Occipital lobe (tissue), 2 donors: ENCODE results near the gene CENPO. TPM values are rescaled to one million over a fixed set of nuclear protein-coding genes. Genes with fewer than 3 reads are reported as not detected.

Experiments
- DNase-seq: peaks from one replicate; lab custom pipeline; 2025; lab: John Stamatoyannopoulos, UW
- total RNA-seq: library from RNA; depleted of rRNA; stranded (reverse); fragments of >200 nt; gene quantifications from one replicate; pipeline ENCODE4 v1.2.3, GENCODE V29; 2014

CENPO gene, protein sequence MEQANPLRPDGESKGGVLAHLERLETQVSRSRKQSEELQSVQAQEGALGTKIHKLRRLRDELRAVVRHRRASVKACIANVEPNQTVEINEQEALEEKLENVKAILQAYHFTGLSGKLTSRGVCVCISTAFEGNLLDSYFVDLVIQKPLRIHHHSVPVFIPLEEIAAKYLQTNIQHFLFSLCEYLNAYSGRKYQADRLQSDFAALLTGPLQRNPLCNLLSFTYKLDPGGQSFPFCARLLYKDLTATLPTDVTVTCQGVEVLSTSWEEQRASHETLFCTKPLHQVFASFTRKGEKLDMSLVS
- total RNA-seq = 9.7 TPM

DNA sequence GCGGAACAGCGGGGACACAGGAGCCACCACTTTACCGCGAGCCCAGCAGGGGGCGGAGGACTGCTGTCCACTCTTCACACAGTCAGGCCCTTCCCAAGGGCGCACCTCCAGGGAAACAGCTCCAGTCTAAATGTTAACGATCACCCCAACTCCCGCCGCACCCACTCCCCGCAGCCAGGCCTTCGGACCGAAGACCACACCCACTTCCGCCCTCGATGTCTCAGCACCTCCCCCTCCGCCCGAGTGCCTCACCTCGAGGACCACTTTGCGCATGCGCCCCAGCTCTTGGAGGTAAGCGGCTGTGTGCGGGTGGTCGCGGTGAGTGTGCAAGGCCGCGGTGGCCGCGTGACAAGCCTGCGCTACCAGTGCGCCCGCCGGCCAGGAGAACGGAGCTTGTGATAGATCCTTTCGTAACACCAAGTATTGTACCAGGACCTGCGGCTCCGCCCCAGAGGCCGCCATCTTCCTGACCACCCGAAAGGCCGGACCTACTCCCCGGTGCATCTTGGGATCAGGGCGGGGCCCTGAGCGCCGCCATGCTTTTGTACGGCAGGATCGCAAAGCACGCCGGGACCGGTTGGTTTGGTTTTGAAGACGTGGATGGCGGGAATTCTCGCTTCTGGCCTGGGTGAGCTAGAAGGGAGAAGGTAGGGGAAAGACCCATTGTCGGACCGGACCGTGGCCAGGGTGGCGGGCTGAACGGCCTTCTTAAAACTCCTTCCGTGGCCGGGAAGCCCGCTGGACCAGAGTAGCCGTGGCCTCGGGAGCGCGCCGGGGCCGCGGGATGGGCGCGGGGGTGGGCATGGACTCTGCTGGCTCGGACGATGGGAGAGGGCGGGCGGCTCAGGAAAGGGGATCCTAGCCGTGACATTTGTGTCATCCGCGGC, at the start of gene CENPO, which contains the start of gene PTRHD1:
CENPO (plus strand) TSS at position 552 of the 887 bp plus-strand sequence. CDS start 495 bp downstream, outside the sequence.
PTRHD1 (minus strand) TSS at position 518 of the 887 bp plus-strand sequence; CDS start at position 504, 14 bp downstream.
- DNase-seq = peak; percentile 94

DNA sequence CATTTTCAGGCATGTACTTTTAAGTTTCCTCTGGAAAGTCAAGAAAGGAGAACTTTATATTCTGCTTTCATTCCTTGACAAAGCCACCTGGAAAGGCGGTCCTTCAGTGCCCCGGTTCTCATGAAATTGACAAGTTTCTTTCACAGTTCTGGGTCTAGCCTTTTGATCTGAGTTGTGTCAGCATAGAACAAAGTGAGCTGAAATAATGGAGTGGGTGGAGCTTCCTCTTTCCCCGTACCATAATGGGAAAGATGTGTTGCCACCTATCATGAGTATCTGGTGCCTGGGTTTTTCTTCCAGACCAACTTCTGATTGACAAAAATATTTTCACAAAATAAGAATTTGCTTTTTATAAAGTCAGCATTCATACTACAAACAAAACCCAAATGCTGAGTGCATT, 49.3 kb upstream of the CENPO start:
- DNase-seq = no peak

GRCh38 chr2:24744356-24744755, 48.9 kb upstream of the CENPO start:
- no peak for DNase-seq

DNA sequence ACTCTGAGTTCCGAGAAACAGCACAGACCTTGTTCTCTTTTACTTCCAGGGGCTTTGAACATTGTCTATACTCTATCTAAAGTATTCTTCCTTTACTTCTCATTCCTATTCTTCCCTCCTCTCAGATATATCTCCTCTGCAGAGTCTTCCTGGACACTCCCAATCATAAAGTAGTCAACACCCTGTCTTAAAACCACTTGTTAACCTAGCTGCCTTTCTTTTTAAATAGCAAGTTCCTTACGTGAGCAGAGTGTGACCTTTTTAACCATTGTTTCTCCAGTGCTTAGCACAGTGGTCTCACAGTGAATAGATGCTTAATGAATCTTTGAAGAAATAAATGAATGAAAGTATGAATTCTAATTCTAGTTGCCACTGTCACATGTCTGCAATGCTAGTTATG, 47.4 kb upstream of the CENPO start:
- DNase-seq = no peak

DNA sequence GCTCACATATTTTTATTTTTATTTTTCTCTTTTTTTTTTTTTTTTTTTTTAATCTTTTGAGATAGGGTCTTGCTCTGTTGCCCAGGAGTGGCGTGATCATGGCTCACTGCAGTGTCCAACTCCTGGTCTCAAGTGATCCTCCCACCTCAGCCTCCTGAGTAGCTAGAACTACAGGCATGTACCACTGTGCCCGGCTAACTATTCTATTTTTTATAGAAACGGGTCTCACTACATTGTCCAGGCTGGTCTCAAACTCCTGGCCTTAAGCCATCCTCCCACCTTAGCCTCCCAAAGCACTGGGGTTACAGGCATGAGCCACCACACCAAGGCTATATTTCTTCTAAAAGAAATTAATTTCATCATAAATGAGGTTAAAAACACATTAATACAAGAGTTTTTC, 45.9 kb upstream of the CENPO start:
- no peak for DNase-seq

DNA sequence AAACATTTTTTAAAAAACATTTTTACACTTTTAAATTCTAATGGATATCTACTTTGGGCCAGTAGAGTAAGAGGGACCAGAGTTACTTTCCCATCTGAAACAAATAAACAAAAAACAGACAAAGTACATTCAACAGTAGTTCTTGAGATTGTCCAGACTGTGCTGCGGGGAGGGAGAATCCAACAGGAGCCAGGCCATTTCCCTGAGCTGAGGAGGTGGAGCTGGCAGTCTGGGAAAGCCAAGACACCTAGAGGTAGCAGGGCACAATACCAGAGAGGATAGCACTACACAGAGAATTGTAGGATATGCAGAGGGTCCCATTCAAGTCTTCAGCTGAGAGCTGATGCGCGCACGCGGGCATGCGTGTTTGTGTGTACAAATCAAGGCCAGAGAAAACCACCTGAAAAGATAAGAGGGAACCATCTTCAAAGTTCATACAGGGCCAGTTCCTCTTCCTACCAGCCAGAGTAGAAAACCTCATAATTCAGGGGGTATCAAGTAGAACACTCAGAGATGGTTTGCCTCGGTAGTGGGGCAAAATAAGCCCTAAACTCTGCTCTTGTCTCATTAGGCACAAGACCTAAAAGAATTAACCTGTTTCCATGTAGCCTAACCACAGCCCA, 44.0 kb upstream of the CENPO start:
- no peak for DNase-seq

GRCh38 chr2:24754985-24755705, 38.1 kb upstream of the CENPO start:
- no peak for DNase-seq

GRCh38 chr2:24756789-24757188, 36.4 kb upstream of the CENPO start:
- no peak for DNase-seq

- DNase-seq = no peak
Measured at GRCh38 chr2:24761866-24762265, 31.4 kb upstream of the CENPO start.

- no peak for DNase-seq
Measured at GRCh38 chr2:24762518-24762917, 30.7 kb upstream of the CENPO start.

GRCh38 chr2:24763843-24764242, 29.4 kb upstream of the CENPO start:
- no peak for DNase-seq

DNA sequence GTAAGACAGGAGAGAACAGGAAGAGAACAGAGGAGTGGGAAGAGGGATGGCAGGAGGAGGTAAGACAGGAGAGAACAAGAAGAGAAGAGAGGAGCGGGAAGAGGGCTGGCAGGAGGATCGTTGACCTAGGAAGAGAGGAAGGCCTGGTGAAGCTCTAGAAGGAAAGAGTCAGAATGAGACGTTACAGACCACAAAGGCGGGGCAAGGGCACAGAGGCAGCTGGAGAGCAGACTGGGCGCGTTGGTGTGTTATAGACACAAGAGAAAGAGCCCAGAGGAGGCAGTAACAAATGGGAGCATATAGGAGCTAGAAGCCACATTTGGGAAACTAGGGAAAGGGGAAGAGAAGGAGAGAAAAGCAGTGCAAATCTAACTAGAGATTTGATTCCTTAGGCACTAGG, 26.6 kb upstream of the CENPO start:
- no peak for DNase-seq

DNA sequence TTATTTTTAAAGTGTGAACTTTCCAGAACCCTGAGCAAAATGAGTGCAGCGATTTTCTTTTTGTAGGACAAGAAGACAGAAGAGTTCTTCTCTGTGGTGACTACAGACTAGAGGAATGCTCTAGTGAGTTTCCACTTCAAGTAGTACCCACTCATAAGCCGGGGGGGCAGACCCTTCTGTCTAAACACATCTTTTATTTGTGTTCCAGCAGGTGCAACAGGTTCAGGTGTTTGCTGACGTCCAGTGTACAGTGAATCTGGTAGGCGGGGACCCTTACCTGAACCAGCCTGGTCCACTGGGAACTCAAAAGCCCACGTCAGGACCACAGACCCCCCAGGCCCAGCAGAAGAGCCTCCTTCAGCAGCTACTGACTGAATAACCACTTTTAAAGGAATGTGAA, 25.2 kb upstream of the CENPO start:
- no peak for DNase-seq

DNA sequence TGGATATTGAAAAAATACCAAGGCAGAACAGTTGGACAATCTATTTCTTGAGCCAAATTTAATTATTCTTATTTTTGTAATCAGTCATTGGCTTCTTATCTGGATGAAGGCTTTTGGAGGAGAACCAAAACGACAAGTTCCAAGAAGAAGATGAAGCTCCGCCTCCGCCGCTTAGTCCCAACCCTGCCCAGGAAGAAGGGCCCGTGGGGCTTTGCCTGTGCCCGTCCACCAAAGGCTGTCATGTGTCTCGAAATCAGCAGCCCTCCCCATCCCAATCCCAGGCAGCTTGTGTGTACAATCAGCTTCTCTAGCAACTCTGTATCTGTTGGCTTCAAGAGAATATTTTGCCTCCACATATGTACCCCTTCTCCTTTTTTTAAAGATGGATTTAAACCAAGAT, 24.6 kb upstream of the CENPO start:
- DNase-seq = no peak

DNA sequence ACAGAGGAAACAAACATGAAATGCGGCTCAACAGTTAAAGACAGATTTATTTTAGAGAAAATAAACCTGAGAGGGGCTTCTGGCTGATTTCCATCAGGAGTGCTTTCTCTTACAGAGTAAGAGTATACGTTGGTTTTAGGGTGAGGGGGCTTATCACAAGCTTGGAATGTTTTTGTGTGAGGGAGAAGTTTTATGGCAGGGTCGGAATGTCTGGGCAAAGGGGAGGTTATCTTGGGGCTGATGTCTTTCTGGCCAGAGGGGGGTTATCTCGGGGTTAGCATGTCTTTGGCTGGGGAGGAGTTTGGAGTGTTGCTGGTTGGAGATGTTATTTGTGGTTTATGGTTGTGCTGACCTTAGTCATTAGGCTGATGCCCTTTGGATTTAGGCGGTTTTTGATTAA, 22.2 kb upstream of the CENPO start:
- DNase-seq = no peak

- no peak for DNase-seq
Measured at GRCh38 chr2:24771764-24772586, 21.2 kb upstream of the CENPO start.

- DNase-seq = no peak
Measured at GRCh38 chr2:24774373-24774772, 18.9 kb upstream of the CENPO start.

DNA sequence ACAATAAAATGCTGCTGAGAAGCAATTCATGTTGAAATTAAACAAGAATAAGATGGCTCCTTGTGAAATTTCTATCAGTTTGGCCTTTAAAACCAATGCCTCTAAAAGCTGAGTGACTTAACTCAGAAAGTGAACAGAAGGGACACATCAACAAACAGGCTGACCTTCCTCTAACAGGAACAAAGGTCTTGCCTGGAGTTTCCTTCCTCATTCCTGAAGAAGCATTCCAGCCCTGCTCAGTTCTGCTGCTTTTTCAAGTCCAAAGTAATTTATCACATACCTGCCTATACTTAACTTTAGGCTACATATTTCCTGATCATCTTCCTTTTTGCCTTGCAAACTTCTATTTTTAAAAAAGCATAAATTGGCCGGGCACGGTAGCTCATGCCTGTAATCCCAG, 14.1 kb upstream of the CENPO start:
- DNase-seq = no peak

DNA sequence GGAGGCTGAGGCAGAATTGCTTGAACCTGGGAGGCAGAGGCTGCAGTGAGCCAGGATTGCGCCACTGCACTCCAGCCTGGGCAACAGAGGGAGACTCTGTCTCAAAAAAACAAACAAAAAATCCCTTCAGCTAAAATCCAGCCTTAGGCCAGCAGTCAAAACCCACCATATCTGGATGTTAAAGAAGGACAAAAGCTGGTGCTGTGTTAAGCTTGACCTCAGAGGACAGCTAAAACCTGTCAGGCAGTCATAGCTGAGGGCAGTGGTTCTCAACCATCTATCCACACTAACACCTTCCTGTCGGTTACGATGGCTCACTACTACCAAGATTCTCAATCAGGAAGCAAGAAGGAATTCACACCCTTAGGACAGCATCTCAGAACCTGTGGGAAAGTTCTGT, 9.6 kb upstream of the CENPO start:
- DNase-seq = no peak

GRCh38 chr2:24785671-24786321, 7.4 kb upstream of the CENPO start:
- no peak for DNase-seq
